Esophagus squamous epithelium (tissue), 4 donors: ENCODE measurements around the gene CNKSR3.

Experiments used
- CTCF ChIP-seq, 6 experiments: fragments of 450-650 bp in 4 of 6; fragments of 200-600 bp in 2 of 6; sonication (generic) in 2 of 6; IDR thresholded peaks; one replicate each; pipeline ENCODE4 v1.5.1; 2016 to 2019; ENCODE audit warnings: antibody characterized with exemption in 6 of 6, mild to moderate bottlenecking in 4 of 6, moderate library complexity in 4 of 6
- POLR2A ChIP-seq, 4 donors: fragments of 450-650 bp; IDR thresholded peaks; one replicate each; pipeline ENCODE4 v1.6.1; 2017; ENCODE audit warnings: antibody characterized with exemption in 4 of 4, mild to moderate bottlenecking in 4 of 4, moderate library complexity in 3 of 4

- no peak for TF ChIP-seq CTCF (IDR thresholded peaks at IDR 0.05)
- no peak for TF ChIP-seq POLR2A (IDR thresholded peaks at IDR 0.05)
Measured at GRCh38 chr6:154403788-154404187, 106.7 kb downstream of the CNKSR3 start.
